K562 (cell line): ENCODE data around the gene GABRA6.

ENCODE experiments used
- KLF16 ChIP-seq: IDR thresholded peaks from 2 replicates; pipeline ENCODE4 v1.6.1; 2016; ENCODE audit warnings: antibody characterized with exemption
- NFXL1 ChIP-seq: fragments of 450-650 bp; formaldehyde crosslinking; IDR thresholded peaks from 2 replicates; pipeline ENCODE4 v1.4.0; 2021; ENCODE audit warnings: mild to moderate bottlenecking
- RCOR1 ChIP-seq, 2 experiments: IDR thresholded peaks; 2 replicates each; pipeline ENCODE4 v1.6.1; 2012; ENCODE audit warnings: low read depth in 2 of 2, low read length in 2 of 2, borderline replicate concordance in 1 of 2, improper control_type of control experiment in 1 of 2
- ZBTB33 ChIP-seq: sonication (generic); formaldehyde crosslinking; IDR thresholded peaks from 2 replicates; pipeline ENCODE4 v1.8.1; 2023; ENCODE audit warnings: mild to moderate bottlenecking, missing genetic modification reagents

GRCh38 chr5:161645264-161645663 is 40.3 kb upstream of the GABRA6 start:
- TF ChIP-seq ZBTB33 (CRISPR knock-in tag) (no peak), KLF16 (no peak), NFXL1 (CRISPR knock-in tag) (no peak), RCOR1 (IDR thresholded peaks at IDR 0.05; ENCODE audit: borderline replicate concordance in 1 of 2, low read depth in 2 of 2, low read length in 2 of 2) (no peak)
